Adipocyte (in vitro differentiated cells): ENCODE data around the gene LY6G6F.

ENCODE experiments used
- DNase-seq: peaks from one replicate; pipeline ENCODE4 v3.0.0-alpha.2; 2015; ENCODE audit warnings: low read depth
- H3K27me3 ChIP-seq: replicated peaks from 2 replicates; pipeline ENCODE4 v1.7.0; 2013; ENCODE audit warnings: mild to moderate bottlenecking, low read length, moderate library complexity; ENCODE audit not compliant: control insufficient read depth, insufficient read depth
- H3K36me3 ChIP-seq: 2 replicates; pipeline ENCODE4 v1.7.0; 2013; ENCODE audit warnings: low read length, mild to moderate bottlenecking, moderate library complexity; ENCODE audit not compliant: control insufficient read depth, insufficient read depth, severe bottlenecking
- H3K4me1 ChIP-seq: 2 replicates; pipeline ENCODE4 v1.7.0; 2013; ENCODE audit warnings: mild to moderate bottlenecking, low read length, moderate library complexity; ENCODE audit not compliant: control insufficient read depth, insufficient read depth
- H3K4me3 ChIP-seq: 2 replicates; pipeline ENCODE4 v1.7.0; 2013; ENCODE audit warnings: mild to moderate bottlenecking, low read length, moderate library complexity
- H3K9ac ChIP-seq: 2 replicates; pipeline ENCODE4 v1.7.0; 2013; ENCODE audit warnings: mild to moderate bottlenecking, low read length, moderate library complexity
- H3K9me3 ChIP-seq: 2 replicates; pipeline ENCODE4 v1.7.0; 2013; ENCODE audit warnings: mild to moderate bottlenecking, low read length, moderate library complexity; ENCODE audit not compliant: control insufficient read depth

Gene LY6G6F

GRCh38 chr6:31710523-31711219 lies 4.0 kb downstream of the LY6G6F start:
- Histone ChIP-seq H3K4me1 (no peaks in the 10 kb centered on the region), H3K9me3 (no peaks in the 10 kb centered on the region), H3K36me3 (no peaks in the 10 kb centered on the region), H3K9ac (no peak overlapping the region), H3K4me3 (no peak overlapping the region), H3K27me3 (peaks cover 26% of the 10 kb centered on the region)
- no peak for DNase-seq

- no peaks in the 10 kb centered on the region for H3K36me3 ChIP-seq
- H3K27me3 ChIP-seq: peaks cover 26% of the 10 kb centered on the region
- no peaks in the 10 kb centered on the region for H3K9me3 ChIP-seq
- H3K9ac ChIP-seq: no peak overlapping the region
- H3K4me1 ChIP-seq: no peaks in the 10 kb centered on the region
- no peak for DNase-seq
- H3K4me3 ChIP-seq: no peak overlapping the region
Measured at GRCh38 chr6:31711233-31711632, 4.6 kb downstream of the LY6G6F start.

- no peak for DNase-seq
Measured at GRCh38 chr6:31712296-31712695, 5.6 kb downstream of the LY6G6F start.

GRCh38 chr6:31713465-31713864 lies 6.8 kb downstream of the LY6G6F start:
- peaks cover 26% of the 10 kb centered on the region for H3K27me3 ChIP-seq
- no peak overlapping the region for H3K9ac ChIP-seq
- H3K4me1 ChIP-seq: no peaks in the 10 kb centered on the region
- no peaks in the 10 kb centered on the region for H3K36me3 ChIP-seq
- H3K9me3 ChIP-seq: no peaks in the 10 kb centered on the region
- H3K4me3 ChIP-seq: no peak overlapping the region
- no peak for DNase-seq

More at GRCh38 chr6:31712296-31712695, 5.6 kb downstream of the LY6G6F start:
- no peaks in the 10 kb centered on the region for H3K4me1 ChIP-seq
- no peak overlapping the region for H3K4me3 ChIP-seq
- no peaks in the 10 kb centered on the region for H3K36me3 ChIP-seq
- H3K9me3 ChIP-seq: no peaks in the 10 kb centered on the region
- H3K9ac ChIP-seq: no peak overlapping the region
- H3K27me3 ChIP-seq: peaks cover 26% of the 10 kb centered on the region

GRCh38 chr6:31713991-31714684 lies 7.5 kb downstream of the LY6G6F start:
- Histone ChIP-seq H3K4me3 (no peak overlapping the region), H3K9me3 (no peaks in the 10 kb centered on the region), H3K36me3 (no peaks in the 10 kb centered on the region), H3K4me1 (no peaks in the 10 kb centered on the region), H3K9ac (no peak overlapping the region), H3K27me3 (peaks cover 26% of the 10 kb centered on the region)
- DNase-seq: no peak

- Histone ChIP-seq H3K4me3 (no peak within 1 kb of the TSS), H3K36me3 (no peaks in the 10 kb centered on the region), H3K9me3 (no peaks in the 10 kb centered on the region), H3K27me3 (peaks cover 27% of the 10 kb centered on the region), H3K4me1 (no peaks in the 10 kb centered on the region), H3K9ac (no peak within 1 kb of the TSS)
- no peak for DNase-seq
Measured at GRCh38 chr6:31715022-31715958, 8.6 kb downstream of the LY6G6F start, which contains the start of gene LY6G6D. TSS of gene LY6G6D (plus strand) at chr6:31715348. CDS start at chr6:31715356, 8 bp downstream.

GRCh38 chr6:31717499-31718222 lies 11.0 kb downstream of the LY6G6F start:
- DNase-seq: no peak
- no peak overlapping the region for H3K4me3 ChIP-seq
- H3K4me1 ChIP-seq: no peaks in the 10 kb centered on the region
- H3K36me3 ChIP-seq: no peaks in the 10 kb centered on the region
- no peaks in the 10 kb centered on the region for H3K9me3 ChIP-seq
- peaks cover 10% of the 10 kb centered on the region for H3K27me3 ChIP-seq
- H3K9ac ChIP-seq: no peak overlapping the region

- no peak for DNase-seq
- Histone ChIP-seq H3K36me3 (no peaks in the 10 kb centered on the region), H3K4me1 (no peaks in the 10 kb centered on the region), H3K27me3 (peaks cover 10% of the 10 kb centered on the region), H3K4me3 (no peak overlapping the region), H3K9me3 (no peaks in the 10 kb centered on the region), H3K9ac (no peak overlapping the region)
Measured at GRCh38 chr6:31718265-31718664, 11.6 kb downstream of the LY6G6F start.

GRCh38 chr6:31719001-31719400 lies 12.3 kb downstream of the LY6G6F start:
- no peaks in the 10 kb centered on the region for H3K36me3 ChIP-seq
- no peak for DNase-seq

GRCh38 chr6:31720196-31720770 lies 13.6 kb downstream of the LY6G6F start:
- H3K4me3 ChIP-seq: no peak overlapping the region

More at GRCh38 chr6:31719001-31719400, 12.3 kb downstream of the LY6G6F start:
- Histone ChIP-seq H3K9ac (no peak overlapping the region), H3K9me3 (no peaks in the 10 kb centered on the region), H3K27me3 (peaks cover 6% of the 10 kb centered on the region), H3K4me1 (no peaks in the 10 kb centered on the region), H3K4me3 (no peak overlapping the region)

More at GRCh38 chr6:31720196-31720770, 13.6 kb downstream of the LY6G6F start:
- no peak for DNase-seq
- no peaks in the 10 kb centered on the region for H3K4me1 ChIP-seq
- no peaks in the 10 kb centered on the region for H3K9me3 ChIP-seq
- H3K9ac ChIP-seq: no peak overlapping the region
- peaks cover 2% of the 10 kb centered on the region for H3K27me3 ChIP-seq
- no peaks in the 10 kb centered on the region for H3K36me3 ChIP-seq
